RWPE1 (cell line): Measurements from ENCODE around the gene MEF2D.

Experiments
- CTCF ChIA-PET: fragments of 350-600 bp; sonication (Branson Sonifier 250); formaldehyde crosslinking; extraction: SDS; loops from one replicate; lab custom pipeline; 2021; lab: Yijun Ruan, JAX
- POLR2A ChIA-PET: fragments of 400-600 bp; formaldehyde crosslinking; extraction: SDS; loops from one replicate; lab custom pipeline; 2020; ENCODE audit warnings: antibody characterized with exemption; ENCODE audit not compliant: low non-redundant PET; lab: Yijun Ruan, JAX
- DNase-seq: peaks from one replicate; pipeline ENCODE4 v3.0.0; 2012; ENCODE audit warnings: low spot score
- H3K27ac ChIP-seq: fragments of 450-650 bp; 2 replicates; pipeline ENCODE4 v1.5.1; 2017
- TF ChIP-seq, protein P1 (sequence below): fragments of 450-650 bp; conservative IDR thresholded peaks from 2 replicates; pipeline ENCODE4 v1.5.1; 2017; ENCODE audit warnings: low read depth, mild to moderate bottlenecking

MEF2D gene

DNA sequence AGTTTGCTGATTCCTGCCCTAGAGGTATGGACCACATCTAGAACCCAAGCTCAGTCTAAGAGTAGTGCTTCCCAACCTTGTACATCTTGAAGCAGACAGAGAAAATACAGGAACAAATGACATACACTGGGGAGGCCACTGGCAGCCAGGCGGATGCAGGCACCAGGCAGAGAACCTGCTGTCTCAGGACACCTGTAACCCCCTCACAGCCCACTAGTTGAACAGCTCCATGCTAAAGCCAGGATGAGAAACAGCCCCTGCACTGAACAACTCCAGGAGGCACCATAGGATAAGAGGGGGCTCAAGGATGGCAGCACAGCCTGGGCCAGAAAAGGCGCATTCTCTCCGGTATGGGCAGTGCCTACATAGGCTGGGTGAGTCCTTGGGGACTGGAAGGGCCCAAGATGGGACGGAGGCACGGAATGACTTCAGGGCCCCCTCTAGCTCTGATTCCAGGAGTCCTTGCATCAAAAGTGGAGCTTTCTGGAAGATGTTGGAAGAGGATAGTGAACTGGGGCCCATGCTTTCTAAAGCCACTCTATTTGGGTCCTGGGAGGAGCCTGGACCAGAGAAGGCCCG lies 16.0 kb downstream of the MEF2D start:
- CTCF ChIA-PET = interaction anchor here (1.0 kb wide), 1 partner anchor 15 kb away, joined by 5 read pairs; no protein-coding TSS in a partner anchor
- peak overlapping the region; percentile 17; the same call in 1 of the 2 replicates for H3K27ac ChIP-seq
- POLR2A ChIA-PET = no interaction called here
- TF ChIP-seq, protein P1, sequence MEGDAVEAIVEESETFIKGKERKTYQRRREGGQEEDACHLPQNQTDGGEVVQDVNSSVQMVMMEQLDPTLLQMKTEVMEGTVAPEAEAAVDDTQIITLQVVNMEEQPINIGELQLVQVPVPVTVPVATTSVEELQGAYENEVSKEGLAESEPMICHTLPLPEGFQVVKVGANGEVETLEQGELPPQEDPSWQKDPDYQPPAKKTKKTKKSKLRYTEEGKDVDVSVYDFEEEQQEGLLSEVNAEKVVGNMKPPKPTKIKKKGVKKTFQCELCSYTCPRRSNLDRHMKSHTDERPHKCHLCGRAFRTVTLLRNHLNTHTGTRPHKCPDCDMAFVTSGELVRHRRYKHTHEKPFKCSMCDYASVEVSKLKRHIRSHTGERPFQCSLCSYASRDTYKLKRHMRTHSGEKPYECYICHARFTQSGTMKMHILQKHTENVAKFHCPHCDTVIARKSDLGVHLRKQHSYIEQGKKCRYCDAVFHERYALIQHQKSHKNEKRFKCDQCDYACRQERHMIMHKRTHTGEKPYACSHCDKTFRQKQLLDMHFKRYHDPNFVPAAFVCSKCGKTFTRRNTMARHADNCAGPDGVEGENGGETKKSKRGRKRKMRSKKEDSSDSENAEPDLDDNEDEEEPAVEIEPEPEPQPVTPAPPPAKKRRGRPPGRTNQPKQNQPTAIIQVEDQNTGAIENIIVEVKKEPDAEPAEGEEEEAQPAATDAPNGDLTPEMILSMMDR = no peak
- no peak for DNase-seq

DNA sequence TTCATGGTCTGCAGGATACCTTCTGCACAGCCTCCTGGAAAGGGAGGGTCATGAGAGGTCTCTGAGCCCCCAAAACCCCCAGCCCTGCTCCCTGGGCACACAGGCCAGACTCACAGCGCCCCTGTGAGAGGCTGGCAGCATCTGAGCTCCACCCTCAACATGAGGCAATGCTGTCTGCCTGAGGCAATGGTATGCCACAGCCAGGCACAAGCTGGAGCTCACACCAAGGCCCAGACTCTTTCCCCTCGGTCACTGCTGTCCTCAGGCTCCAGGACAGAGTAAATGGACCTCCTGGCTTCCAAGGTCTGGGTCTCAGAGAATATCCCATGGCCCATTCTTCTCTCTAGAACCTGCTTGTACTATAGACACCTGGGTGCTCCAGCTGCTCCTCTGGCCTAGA lies 17.2 kb downstream of the MEF2D start:
- CTCF ChIA-PET = interaction anchor here (1.0 kb wide), 1 partner anchor 16 kb away, joined by 5 read pairs; no protein-coding TSS in a partner anchor
- 0 out of 2 replicates have a peak overlapping the region, but pooled peaks have one; percentile 5 for H3K27ac ChIP-seq
- POLR2A ChIA-PET = interaction anchor here (0.5 kb wide), 1 partner anchor 18 kb away, joined by 3 read pairs; no protein-coding TSS in a partner anchor
- no peak for DNase-seq
- TF ChIP-seq, protein P1 = no peak

DNA sequence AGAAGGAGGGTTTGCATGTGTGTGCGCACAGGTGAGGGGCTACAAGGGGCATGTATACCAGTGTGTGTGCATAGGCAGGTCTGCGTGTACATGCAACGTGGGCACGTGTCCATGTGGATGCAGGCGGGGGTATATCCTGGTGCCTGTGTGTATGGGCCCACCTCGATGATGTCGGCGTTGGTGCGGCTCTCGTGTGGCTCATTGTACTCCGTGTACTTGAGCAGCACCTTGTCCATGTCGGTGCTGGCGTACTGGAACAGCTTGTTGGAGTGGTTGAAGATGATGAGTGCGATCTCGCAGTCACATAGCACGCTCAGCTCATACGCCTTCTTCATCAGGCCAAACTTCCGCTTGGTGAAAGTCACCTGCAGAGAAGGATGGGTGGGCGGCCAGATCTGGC lies 18.3 kb downstream of the MEF2D start:
- ChIA-PET POLR2A (no interaction called here), CTCF (no interaction called here)
- DNase-seq = no peak
- TF ChIP-seq, protein P1 = no peak
- peak overlapping the region; percentile 6; the same call in 1 of the 2 replicates for H3K27ac ChIP-seq

DNA sequence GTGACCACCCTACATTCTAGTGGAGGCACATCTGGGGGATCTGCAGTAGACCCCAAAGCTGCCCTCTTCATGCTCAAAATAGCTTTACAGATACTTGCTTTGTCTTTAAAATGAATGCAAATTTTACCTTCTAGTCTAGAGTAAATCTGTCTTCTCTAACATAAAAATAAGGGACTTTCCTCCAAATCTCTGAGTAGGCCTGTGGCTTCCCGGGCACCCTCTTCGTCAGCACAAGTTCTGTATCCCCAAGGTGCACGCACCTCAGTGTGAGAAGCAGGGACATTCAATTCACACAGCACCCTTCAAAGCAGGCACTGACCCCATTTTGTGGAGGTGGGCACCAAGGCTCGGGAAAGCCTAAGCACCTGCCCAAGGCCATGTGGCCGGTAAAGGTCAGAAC lies 19.0 kb downstream of the MEF2D start:
- DNase-seq = no peak
- ChIA-PET POLR2A (no interaction called here), CTCF (no interaction called here)
- no peak overlapping the region for H3K27ac ChIP-seq
- TF ChIP-seq, protein P1 = no peak

DNA sequence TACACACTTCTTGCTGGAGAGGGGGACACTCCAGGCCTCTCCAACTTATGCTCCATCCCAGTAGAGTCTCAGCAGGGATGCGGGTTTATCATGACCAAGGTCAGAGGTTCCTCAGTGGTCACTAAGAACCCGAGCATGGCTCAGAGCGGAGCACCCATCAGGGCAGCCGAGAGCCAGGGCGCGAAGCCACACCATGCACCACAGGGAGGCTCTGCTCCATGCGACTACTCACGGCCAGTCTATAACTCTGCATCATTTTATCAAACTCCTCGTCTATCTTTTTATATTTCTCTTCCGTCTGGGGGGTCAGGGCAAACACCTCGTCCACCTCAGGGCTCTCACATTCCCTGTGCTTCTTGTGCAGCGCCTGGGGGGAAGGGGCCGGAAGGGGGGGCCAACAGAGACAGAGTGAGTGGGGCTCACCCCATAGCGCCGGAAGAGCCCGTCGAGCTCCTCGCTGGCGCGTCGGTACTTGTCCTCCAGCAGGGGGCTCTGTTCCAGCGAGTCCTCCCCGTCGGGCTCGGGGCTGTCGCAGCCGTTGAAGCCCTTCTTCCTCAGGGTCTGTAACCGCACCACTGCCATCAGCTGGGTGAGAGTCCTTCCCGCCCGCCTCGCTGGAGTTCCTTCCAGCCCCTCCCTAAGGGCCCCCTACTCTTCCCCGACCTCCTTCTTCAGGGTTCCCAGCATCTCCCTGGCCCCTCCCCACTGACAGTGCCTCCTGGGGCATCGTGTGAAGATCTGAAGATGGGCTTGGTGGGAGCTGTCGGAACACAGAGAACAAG lies 20.0 kb downstream of the MEF2D start:
- ChIA-PET CTCF (interaction anchor here (0.6 to 0.7 kb wide), 3 partner anchors 19 to 67 kb away, joined by 3 to 5 read pairs (median 3); no protein-coding TSS in a partner anchor), POLR2A (no interaction called here)
- TF ChIP-seq, protein P1 = no peak
- H3K27ac ChIP-seq = peak overlapping the region; percentile 8; the same call in 1 of the 2 replicates
- no peak for DNase-seq

DNA sequence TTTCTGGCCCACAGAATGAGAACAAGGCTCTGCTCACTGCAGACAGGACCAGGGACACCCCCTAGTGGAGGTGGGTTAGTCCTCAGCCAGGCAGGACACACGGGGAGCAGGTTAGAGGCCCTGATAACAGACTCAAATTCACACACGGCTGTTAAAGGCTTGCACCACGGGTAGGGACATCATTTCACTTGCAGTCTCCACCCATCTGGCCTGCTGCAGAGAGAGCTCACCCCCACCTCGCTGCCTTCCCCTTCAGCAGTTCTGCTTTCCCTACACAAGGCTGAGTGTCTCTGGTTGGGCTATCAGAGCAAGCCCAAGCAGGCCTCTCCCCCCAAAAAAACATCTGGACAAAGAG lies 20.6 kb downstream of the MEF2D start:
- DNase-seq = no peak
- peak overlapping the region; percentile 8; the same call in 1 of the 2 replicates for H3K27ac ChIP-seq
- TF ChIP-seq, protein P1 = no peak
- ChIA-PET POLR2A (no interaction called here), CTCF (interaction anchor here (0.6 kb wide), 2 partner anchors 19 to 68 kb away, joined by 3 to 5 read pairs; no protein-coding TSS in a partner anchor)
